Adrenal gland (tissue), 5 donors: ENCODE measurements around the gene MDC1.

Experiments used
- CTCF ChIP-seq, 6 experiments: fragments of 450-650 bp in 4 of 6; fragments of 200-600 bp in 2 of 6; sonication (generic) in 1 of 6; IDR thresholded peaks; 1 replicate in 5 of 6; 2 replicates in 1 of 6; pipeline versions ENCODE4 v1.5.1 to v1.8.0; 2016 to 2021; ENCODE audit warnings: antibody characterized with exemption in 6 of 6, mild to moderate bottlenecking in 2 of 6, moderate library complexity in 1 of 6
- POLR2A ChIP-seq, 2 donors: fragments of 450-650 bp; IDR thresholded peaks; one replicate each; pipeline ENCODE4 v1.6.1; 2017; ENCODE audit warnings: antibody characterized with exemption in 2 of 2, mild to moderate bottlenecking in 2 of 2, moderate library complexity in 1 of 2
- donor health status: DM: no; HTN: no; CAD: no.

DNA sequence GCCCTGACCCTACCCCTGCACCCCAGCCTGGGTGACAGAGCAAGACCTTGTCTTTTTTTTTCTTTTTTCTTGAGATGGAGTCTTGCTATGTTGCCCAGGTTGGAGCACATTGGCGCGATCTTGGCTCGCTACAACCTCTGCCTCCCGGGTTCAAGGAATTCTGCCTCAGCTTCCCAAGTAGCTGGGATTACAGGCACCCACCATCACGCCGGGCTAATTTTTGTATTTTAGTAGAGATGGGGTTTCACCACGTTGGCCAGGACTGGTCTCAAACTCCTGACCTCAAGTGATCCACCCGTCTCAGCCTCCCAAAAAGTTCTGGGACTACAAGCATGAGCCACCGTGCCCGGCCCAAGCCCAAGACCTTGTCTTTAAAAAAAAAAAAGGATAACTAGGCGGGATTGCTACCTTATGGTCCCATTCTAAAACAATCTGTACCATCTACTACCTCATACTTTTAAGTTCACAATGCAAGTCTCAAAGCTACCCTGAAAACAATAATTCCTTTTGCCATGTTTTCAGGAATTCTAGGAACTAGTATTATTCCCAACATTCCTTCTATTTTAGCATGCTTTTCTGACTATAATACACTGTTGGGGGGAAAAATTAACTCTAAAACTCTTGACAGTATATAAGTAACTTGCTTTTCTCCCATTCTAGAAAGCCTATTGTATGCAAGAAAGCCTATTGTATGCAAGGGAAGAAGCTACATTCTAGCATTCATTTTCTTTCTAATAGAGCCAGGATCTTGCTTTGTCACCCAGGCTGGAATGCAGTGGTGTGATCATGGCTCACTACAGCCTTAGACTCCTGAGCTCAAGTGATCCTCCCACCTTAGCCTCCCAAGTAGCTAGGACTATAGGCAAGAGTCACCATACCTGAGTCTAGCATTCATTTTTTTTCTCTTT lies 9.7 kb upstream of the MDC1 start:
- TF ChIP-seq CTCF (IDR thresholded peaks at IDR 0.05) (no peak), POLR2A (IDR thresholded peaks at IDR 0.05) (no peak)
